Central memory CD4-positive, alpha-beta T cell (primary cell): ENCODE measurements around the gene FNDC3B.
"Not testable (repeated sequence)": the region's sequence is repeated elsewhere in the genome, so short reads cannot be mapped to it uniquely, and the experiment has no call there.

Source experiments
- DNase-seq: peaks from one replicate; pipeline ENCODE4 v3.0.0; 2022

The FNDC3B gene

DNA sequence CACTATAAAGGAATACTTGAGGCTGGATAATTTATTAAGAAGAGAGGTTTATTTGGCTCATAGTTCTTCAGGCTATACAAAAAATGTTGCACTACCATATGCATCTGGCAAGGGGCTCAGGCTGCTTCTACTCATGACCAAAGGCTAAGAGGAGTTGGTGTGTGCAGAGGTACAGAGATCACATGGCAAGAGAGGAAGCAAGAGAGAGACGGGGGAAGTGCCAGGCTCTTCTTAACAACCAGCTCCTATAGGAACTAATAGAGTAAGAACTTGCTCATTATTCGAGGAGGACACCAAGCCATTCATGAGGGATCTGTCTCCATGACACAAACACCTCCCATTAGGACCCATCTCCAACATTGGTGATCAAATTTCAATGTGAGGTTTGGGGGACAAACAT, 6.0 kb upstream of the FNDC3B start:
- DNase-seq, result no peak

DNA sequence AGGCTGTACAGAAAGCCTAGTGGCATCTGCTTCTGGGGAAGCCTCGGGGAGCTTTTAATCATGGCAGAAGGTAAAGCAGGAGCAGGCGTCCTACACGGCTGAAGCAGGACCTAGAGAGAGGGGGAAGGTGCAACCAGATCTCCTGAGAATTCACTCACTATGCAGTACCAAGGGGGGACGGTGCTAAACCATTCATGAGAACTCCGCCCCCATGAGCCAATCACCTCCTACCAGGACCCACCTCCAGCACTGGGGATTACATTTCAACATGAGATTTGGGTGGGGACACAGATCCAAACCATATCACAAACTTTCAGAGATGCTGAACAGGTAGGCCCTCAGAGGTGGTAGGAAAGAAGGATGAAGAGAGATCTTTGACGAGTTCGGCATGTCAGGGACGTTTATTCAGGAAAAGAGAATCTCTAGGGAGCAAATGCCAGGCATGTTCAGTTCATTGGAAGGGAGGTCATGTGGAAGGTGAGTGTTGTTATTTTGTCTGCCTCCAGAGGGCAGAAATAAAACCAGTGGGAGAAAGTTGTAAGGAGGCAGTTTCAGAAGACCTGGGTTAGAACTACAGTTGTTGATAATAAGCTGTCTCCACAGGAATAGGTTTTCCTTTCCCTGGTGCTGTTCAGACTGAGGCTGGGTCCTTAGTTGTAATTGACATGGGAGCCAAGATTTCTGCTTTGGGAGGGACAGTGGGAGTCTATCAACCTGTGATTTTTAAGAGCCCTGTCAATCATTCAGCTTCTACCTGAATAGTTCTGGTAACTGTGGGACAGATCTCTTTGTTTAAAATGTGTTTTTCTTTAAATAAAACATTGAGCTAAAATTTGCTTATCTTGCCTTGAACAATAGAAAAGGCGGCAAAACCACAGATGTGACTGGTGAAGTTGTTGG, 4.3 kb upstream of the FNDC3B start:
- DNase-seq, result peak; percentile 34

DNA sequence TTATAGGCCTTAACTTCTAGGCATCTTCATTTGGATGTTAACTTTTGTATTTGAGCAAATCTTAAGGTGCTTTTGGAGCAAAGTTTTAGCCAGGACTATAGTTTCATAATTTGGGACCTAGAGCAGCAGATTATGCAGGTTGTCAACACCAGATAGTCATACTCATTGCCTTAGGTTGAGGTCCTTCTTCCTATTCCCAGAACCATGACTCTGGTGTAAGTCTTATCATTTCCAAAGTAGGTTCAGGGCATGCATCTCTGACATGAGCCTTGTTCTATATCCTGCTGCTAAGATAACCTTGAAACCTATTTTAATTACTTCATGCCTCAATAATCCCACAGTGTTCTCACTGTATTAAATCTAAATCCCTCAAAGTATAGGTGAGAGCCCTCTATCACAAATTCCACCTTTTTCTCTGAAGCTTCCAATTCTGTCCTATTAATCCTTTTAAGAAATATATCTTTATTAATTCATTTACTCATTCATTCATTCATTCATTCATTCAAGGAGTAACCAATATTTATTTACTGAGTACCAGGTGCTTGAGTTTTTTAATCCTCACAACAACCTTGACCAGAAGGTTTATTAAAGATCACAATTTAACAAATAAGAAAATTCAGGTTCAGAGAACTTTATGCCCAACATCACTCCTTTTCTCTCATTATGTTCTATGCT, 2.7 kb upstream of the FNDC3B start:
- no peak for DNase-seq

DNA sequence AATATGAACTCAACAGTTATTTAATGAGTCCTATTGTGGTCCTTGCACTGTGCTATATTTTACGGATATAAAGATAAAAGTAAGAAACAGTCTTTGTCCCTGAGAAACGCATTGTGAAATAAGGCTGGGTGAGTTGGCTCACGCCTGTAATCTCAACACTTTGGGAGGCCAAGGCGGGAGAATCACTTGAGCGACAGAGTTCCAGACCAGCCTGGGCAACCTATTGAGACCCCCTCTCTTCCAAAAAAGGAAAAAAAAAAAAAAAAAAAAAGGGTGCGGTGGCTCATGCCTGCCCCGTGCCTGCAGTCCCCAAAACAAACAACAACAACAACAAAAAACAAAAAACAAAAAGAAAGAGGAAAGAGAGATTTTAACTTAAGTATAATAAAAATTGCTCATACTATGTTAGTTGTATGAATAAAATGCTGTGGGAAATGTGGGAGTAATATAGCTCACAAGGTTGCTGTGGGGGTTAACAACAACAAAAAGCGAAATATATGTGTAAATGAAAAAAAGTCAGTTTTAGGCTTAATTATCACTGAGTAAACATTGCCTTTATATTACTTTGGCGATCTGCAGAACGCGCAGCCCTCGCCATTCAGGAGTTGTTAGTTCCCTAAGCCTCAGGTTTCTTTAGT, 461 bp upstream of the FNDC3B start:
- DNase-seq, result no peak

DNA sequence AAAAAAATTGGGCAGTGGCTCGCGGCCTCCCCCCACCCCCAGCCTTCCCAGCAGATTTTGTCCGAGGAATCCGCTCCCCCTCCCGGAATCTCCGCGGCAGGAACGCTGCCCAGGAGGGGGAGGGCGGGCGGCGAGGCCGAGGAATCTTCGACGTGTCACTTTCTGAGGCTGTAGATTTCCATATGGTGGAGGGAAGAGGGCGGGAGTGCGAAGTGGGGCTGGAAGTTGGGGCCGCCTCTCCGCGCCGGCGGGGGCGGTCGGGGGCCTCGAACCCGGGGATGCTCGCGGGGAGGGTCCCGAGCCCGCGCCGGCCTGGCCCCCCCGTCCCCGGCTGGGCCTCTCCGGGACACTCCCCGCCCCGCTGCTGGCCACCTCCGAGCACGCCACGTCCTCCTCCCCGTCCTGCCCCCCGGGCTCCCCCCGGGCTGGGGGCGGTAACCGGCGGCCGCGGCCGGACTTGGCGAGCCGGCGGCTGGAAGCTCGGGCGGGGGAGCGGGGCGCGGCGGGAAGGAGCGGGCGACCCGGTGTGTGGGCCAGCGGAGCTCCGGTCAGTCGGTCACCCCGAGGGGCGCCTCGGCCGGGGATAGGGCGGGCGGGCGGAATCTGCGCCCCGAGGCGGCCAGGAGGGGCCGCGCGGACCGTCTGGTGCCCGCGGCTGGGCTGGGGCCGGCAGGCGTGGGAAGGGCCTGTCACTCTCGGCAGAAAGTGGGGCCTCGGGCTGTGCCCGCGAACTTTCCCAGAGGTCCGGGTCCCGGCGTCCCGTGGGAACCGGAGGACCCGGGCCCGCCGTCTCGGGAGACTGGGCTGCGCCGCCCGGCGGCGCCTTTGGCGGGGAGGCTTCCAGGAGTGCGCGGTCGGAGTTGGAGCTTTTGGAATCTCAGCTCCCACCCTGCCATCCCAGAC, 951 bp downstream of the FNDC3B start:
- DNase-seq, result peak; percentile 27

DNA sequence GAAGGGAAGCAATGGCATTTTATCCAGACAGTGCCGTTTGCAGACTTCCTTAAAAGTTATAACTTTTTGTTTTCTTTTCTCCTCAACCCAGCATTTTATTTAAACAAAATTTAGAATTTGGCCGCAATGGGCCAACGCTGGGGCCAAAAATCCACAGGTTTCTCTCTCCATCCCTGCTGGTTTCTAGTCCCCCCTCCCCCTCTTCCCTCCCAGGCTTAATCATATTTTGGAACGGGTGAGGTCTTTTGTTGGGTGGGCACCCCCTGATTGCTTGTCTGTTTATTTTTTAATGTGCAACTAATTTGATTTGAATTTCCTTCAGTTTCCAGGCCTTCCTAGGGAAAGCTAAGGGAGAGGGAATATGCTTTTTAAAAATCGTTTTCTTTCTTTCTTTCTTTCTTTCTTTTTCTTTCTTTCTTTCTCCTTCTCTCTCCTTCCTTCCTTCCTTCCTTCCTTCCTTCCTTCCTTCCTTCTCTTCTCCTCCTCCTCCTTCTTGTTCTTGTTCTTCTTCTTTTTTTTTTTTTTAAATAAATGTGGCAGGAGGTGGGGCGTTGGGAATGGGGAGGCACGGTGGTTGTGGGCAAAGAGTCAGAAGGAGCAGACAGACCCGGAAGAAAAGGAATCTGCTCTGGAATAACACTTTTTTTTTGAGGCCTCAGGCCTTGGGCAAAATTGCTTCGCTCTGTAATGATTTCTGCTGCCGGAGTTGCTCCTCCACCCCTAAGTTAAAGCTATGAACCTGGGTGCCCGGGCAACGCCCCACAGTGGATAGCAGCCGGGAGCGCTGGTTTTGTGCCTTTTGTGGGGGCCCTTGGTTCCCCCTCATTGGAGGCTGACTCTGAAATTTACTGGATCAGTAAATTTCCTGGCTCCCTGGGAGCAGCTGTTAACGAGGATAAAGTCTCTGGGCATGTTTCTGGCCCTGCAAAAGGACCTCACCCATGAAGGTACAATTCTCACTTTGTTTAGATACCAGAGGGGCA, 1.9 kb downstream of the FNDC3B start:
- DNase-seq, result no peak

DNA sequence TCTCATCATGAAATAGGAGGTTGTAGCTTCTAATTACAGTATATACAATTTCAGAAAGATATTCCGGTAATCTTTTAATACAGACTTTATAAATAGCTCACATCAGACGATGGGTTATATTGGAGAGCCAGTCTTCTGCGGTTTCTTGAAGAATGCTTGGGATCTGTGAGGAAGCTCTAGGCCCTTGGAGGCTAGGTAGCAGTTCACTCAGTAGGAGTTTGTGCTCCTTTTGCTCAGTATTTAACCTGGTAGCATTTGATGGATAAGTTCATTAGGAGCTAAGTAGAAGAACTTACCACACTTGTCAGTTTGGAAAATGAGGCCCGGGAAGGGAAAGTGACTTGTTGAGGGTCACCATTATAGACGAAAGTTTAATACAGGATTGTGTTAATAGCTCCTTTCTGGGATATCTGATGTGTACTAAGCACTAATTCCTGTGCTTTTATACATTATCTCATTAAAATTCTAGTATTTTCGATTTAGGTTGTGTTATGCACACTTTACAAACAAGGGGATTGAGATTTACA, 2.8 kb downstream of the FNDC3B start:
- no peak for DNase-seq

DNA sequence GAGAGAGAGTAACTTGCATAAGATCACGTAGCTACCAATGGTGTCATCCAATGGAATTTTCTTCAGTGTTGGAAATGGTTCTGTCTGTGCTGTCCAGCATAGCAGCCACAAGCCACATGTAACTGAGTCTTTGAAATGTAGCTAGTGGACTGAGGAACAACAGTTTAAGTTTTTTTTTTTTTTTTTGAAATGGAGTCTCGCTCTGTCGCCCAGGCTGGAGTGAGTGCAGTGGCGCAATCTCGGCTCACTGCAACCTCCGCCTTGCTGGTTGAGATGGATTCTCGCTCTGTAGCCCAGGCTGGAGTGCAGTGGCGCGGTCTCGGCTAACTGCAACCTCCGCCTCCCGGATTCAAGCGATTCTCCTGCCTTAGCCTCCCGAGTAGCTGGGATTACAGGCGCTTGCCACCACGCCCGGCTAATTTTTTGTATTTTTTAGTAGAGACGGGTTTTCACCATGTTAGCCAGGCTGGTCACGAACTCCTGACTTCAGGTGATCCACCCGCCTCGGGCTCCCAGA, 3.3 kb downstream of the FNDC3B start:
- DNase-seq, result not testable (repeated sequence)

DNA sequence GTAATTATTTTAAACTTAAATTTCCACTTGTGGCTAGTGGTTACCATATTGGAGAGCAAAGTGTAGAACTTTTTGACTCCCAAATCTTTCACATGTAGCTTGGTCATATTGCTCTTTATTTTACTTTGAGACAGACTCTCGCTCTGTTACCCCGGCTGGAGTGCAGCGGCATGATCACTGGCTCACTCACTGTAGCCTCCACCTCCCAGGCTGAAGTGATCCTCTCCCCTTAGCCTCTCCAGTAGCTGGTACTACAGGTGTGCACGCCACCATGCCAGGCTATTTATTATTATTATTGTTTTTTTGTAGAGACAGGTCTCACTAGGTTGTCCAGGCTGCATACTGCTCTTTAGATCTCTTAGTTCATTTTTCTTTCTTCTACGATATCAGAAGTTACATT, 3.9 kb downstream of the FNDC3B start:
- no peak for DNase-seq

DNA sequence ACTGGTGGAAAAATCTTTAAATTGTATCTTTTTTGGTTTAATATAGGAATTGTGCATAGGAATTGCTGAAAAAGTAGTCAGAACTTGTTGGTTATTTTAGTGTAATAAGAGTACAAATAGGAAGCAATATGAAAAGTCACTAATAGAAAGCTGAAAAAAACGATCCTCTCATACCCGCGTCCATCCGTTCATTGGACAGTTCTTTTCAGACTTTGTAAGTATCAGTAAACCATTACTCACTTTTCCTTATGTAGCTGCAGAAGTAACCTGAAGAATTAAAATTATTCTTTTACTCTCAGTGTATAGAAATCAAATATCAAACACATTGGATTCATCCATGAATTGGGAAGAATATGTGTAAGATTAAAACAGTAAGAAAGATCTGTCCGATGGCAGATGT, 4.4 kb downstream of the FNDC3B start:
- no peak for DNase-seq

DNA sequence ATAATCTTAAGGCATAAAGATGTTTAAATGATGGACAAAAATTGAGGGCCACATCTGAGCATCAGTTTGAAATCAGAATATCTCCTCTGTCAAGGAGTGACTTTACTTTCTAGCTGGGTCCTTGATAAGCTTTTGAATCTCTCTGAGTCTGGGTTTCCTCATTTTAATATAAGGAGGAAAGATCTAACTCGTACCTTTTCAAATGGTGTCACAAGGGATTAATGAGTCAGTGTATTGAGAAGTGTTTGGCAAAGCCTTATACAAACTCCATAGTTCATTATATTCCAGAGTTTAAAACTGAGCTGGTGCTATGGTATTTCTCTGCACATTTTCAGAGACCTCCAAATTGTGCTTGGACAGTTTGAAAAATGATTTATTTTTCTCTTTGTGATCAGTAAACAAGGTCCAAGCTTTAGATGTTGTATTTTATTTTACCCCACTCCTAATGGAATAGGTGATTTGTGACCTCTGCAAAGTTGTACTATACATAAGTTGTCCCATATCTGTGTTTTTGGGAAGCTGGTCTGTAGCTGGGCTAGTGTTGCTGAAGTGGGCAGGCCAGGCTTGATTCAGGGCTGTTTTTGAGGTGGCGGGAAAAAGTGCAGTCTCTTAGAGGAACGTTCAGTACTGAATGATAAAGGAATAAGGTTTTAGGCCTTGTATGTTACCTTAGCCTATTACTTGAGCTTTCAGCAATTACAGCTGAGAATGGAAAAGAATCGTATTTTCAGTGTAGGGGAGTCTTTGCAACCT, 5.6 kb downstream of the FNDC3B start:
- no peak for DNase-seq

DNA sequence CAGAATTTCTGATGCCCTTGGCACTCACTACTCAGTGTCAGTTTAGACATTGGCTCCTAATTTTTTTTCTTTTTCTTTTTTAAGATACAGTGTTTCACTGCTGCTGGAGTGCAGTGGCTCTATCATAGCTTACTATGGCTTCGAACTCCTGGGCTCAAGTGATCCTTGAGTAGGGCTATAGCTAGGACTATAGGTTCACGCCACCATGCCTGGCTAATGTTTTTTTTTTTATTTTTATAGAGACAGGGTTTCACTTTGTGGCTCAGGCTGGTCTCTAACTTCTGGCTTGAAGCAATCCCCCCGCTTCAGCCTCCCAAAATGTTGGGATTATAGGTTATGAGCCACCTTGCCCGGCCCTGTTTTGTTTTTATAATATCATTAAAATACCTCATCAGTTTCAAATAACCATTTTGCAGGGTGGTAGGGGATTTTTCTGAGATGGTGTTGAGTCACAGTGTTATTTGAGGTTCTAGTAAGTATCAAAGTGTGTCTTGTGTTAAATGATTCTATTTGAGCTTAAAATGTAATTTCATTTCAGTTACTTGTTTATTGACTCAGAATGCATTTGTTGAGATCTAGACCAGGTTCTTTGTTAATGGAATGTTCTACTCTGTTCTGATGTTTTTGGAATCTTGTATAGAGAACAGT, 7.0 kb downstream of the FNDC3B start:
- no peak for DNase-seq

DNA sequence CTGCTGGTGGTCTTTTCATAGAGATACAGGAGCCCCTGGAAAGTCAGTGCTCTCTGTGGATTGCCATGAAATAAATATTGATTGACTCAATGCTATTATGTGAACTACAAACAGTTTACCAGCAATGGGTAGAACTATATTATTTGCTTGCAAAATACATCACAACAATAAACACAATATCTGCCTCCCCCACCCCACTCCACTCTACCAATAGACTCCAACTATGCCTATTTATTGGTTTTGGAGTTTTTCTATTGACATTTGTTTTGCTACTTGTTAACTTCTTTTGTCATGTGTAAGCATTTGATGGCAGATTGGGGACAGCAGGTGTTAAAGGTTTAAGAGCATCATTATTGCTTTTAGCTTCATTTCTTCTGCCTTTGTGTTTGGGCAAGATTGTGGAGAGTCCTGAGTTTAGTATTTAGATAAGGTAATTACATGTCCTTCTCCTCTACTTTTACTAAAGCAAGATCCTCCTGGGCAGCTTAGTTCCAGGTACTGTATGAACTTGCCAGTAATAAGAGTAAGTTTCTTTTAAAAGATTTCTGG, 8.3 kb downstream of the FNDC3B start:
- no peak for DNase-seq

DNA sequence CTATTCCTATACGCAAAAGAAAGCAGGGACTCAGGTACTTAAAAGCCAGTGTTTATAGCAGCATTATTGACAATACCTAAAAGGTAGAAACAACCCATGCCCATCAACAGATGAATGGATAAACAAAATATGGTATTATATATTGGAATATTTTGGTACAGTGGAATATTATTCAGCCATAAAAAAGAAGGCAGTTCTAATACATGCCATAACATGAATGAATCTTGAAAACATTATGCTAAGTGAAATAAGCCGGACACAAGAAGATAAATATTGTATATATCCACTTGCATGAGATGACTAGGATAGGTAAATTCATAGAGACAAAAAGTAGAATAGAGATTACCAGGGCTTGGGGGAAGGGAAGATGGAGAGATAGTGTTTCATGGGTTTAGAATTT, 9.2 kb downstream of the FNDC3B start:
- no peak for DNase-seq

DNA sequence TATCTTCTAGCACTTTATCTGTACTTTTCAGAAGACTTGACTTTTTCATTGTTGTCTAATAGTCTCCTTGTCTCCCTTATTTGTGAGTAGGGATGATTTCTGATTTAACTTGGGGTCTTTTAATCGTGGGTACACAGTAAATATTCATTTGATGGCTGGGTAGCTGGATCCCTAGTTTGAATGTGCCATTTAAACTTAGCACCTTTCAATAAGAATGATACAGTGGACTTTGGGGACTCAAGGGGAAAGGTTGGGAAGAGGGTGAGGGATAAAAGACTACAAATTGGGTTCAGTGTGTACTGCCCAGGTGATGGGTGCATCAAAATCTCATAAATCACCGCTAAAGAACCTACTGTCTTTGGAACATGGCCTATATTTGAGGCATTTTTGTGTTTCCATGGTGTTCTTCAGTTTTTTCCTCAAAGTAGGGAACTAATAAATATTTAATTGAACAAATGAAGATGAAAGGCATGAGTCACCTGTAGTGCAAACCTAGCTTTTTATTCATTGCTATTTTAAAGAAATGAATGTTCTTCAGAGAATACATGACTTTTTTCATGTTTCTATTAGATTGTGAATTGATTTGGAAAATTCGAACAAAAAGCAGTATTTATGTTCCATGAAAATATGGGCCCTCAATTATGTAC, 12.1 kb downstream of the FNDC3B start:
- no peak for DNase-seq

DNA sequence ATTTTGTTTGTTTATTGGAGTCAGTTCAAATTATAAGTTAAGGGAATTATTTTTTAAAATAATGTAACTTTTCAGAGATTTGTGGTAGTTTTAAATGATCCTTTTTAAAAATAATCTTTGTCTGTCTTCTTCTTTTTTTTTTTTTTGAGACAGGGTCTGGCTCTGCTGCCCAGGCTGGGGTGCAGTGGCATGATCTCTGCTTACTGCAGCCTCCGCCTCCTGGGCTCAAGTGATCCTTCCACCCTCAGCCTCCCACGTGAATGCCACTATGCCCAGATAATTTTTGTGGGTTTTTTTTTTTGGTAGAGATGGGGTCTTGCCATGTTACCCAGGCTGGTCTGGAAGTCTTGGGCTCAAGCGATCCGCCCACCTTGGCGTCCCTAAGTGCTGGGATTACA, 12.6 kb downstream of the FNDC3B start:
- DNase-seq, result no peak

DNA sequence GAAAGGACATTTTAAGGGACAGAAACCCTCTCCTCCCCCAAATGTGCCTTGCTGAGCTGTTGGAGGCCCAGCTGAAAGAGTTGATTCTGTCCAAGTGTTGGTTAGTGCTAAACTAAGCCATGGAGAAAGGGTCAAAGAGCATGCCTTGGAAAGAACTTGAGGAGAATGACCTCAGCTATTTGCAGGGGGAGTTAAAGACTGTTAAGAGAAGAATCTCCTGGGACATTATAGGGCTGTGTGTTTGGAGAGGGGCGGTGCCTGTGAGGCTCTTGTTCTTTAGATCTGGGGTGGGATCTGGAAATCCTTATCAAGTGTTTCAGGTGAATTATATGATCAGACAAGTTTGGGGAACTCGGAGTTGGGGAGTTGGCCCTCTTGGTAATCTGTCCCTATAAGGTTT, 13.0 kb downstream of the FNDC3B start:
- DNase-seq, result no peak

DNA sequence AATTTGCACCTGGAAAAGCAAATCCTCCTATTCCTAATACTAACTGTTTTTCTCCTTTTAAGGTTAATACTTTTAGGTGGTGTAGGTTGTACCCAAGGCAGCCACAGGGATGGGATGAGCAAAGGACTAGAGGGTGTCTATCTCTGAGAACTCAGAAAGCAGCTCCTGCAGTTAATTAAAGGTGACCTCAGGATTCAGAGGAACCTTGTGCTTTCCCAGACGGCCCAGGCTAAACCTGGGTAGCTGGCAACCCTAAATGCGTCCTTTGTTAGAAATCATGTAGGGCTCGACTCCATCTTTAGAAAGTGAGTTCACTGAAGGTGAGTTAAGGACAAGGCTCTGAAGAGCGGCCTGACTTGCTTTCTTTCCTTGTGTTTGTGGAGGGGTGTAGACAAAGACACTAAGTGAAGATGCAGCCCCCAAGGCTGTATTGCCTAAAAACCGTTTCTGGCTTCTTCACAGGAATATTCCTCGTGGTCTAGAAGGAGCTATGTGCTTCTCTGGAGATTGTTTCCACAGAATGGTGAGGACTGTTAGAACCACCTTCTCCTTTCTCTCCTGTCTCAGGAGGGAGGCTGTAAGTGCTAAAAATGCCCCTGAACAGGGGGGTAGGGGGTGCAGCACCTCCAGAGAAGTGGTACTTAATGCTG, 14.9 kb downstream of the FNDC3B start:
- DNase-seq, result no peak
